Activated naive CD4-positive, alpha-beta T cell treated with anti-CD3 and anti-CD28 coated beads for 36 hours (primary cell): ENCODE measurements around the gene MAGI2. TPM values are rescaled to one million over a fixed set of nuclear protein-coding genes. Genes with fewer than 3 reads are reported as not detected.
A peak's percentile ranks its signal among the peaks of the same experiment; 100 is the strongest.

ENCODE experiments used
- CTCF ChIA-PET: fragments of 350-600 bp; sonication (Branson Sonifier 250); formaldehyde crosslinking; loops from one replicate; lab custom pipeline; 2021; ENCODE audit warnings: antibody characterized with exemption; lab: Charles Lee
- DNase-seq: peaks from one replicate; pipeline ENCODE4 v3.0.0-alpha.2; 2020
- H3K27ac Mint-ChIP-seq: one replicate; pipeline ENCODE4 v1.8.0; 2021; ENCODE audit warnings: mild to moderate bottlenecking, mixed read lengths
- H3K27me3 Mint-ChIP-seq: one replicate; pipeline ENCODE4 v1.8.0; 2021; ENCODE audit warnings: low read depth, mixed read lengths
- H3K36me3 Mint-ChIP-seq: one replicate; pipeline ENCODE4 v1.8.0; 2021; ENCODE audit warnings: low read depth, mixed read lengths
- H3K4me1 Mint-ChIP-seq: one replicate; pipeline ENCODE4 v1.8.0; 2021; ENCODE audit warnings: low read depth, mixed read lengths
- H3K4me3 Mint-ChIP-seq: one replicate; pipeline ENCODE4 v1.8.0; 2021; ENCODE audit warnings: mild to moderate bottlenecking, moderate library complexity, mixed read lengths
- H3K9me3 Mint-ChIP-seq: one replicate; pipeline ENCODE4 v1.8.0; 2021; ENCODE audit warnings: mixed read lengths
- intact Hi-C: fragments of 100-400 bp; cut with micrococcal nuclease; formaldehyde crosslinking; loops from one replicate; pipeline ENCODE4 v1.15.1; 2023
- total RNA-seq, 2 experiments: library from RNA; stranded (reverse); gene quantifications; one replicate each; pipeline ENCODE4 v1.2.3, GENCODE V29; 2021

MAGI2 gene
- under 1 TPM; 0.07 to 0.19 TPM for total RNA-seq

DNA sequence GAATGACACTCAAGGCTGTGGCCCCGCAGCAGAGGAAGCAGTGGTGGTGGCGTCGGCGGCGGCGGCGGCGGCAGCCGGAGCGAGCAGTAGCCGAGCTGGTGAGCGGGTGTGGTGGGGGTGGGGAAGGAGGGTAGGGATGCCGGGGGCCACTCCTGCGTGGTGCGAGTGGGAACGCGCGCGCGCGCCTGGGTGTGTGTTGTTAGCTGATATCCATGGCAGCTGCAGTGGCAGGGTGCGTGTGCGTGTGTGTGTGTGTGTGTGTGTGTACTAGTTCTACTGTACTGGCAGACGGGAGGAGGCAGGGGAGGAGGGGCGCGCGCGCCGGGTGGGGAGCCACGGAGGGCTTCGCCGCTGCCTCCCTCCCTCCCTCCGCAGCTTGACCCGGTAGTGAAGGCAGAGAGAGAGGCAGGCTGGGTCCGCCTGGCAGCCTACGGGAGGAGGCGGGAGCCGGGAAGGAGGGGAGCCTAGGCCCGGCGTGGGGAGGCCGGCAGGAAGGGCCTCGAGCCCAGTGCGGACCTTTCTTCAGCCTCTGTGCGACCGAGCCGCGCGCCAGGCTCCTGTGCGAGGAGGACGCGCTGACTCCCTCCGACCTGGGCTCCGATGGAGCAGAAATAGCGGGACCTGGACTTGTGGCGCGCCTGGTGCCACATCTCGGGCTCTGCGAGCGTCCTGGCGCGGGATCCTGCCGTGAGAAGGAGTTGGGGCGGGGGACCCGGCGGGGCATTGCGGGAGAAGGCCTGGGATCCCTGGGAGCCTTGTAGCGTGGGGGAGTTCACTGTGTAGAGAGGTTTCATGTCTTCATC, at the start of gene MAGI2:
TSS of gene MAGI2 (minus strand) at position 110 of the 803 bp plus-strand sequence. CDS start 347 bp downstream, outside the sequence.
- CTCF ChIA-PET, result no interaction called here
- H3K36me3 Mint-ChIP-seq, result peaks cover 2% of the 10 kb centered on the region
- H3K4me1 Mint-ChIP-seq, result peaks cover 14% of the 10 kb centered on the region
- H3K9me3 Mint-ChIP-seq, result no peaks in the 10 kb centered on the region
- peaks cover 47% of the 10 kb centered on the region for H3K27me3 Mint-ChIP-seq
- intact Hi-C loops, result no loop called here
- peak within 1 kb of the TSS; percentile 68 for H3K4me3 Mint-ChIP-seq
- DNase-seq, result peak; percentile 27
- peak within 1 kb of the TSS; percentile 61 for H3K27ac Mint-ChIP-seq

DNA sequence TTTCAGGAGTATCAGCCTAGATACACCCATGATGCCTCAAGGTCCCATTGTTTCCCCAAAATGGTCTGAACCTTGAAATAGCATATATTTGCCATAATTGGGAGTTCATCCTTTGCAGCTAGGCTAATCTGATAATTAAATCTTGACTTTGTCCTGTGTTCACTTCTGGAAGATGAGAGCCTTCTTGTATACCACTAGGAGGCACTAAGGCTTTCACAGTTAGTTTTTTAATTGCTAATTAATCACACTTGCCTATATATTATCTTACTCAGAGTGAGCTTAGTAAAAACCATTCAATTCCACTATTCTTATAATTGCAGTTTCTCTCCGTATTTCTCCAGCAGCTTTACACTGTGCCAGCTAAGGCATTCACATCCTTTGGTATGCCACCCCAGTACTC, 48.7 kb upstream of the MAGI2 start:
- CTCF ChIA-PET, result interaction anchor here (0.6 kb wide), 1 partner anchor 20 kb away, joined by 3 read pairs; no protein-coding TSS in a partner anchor
- no peaks in the 10 kb centered on the region for H3K4me1 Mint-ChIP-seq

GRCh38 chr7:79500759-79501158, 47.3 kb upstream of the MAGI2 start:
- Mint-ChIP-seq H3K36me3 (no peaks in the 10 kb centered on the region), H3K4me1 (no peaks in the 10 kb centered on the region), H3K4me3 (no peak overlapping the region), H3K27me3 (peaks cover 5% of the 10 kb centered on the region), H3K27ac (no peak overlapping the region), H3K9me3 (no peaks in the 10 kb centered on the region)
- no peak for DNase-seq
- CTCF ChIA-PET, result no interaction called here
- intact Hi-C loops, result no loop called here

More for the DNA sequence above, 48.7 kb upstream of the MAGI2 start:
- Mint-ChIP-seq H3K27me3 (no peaks in the 10 kb centered on the region), H3K9me3 (no peaks in the 10 kb centered on the region), H3K36me3 (no peaks in the 10 kb centered on the region), H3K4me3 (no peak overlapping the region), H3K27ac (no peak overlapping the region)
- intact Hi-C loops, result loop anchor here (1.0 kb wide), 1 partner anchor 517 kb away; no protein-coding TSS in a partner anchor
- no peak for DNase-seq

DNA sequence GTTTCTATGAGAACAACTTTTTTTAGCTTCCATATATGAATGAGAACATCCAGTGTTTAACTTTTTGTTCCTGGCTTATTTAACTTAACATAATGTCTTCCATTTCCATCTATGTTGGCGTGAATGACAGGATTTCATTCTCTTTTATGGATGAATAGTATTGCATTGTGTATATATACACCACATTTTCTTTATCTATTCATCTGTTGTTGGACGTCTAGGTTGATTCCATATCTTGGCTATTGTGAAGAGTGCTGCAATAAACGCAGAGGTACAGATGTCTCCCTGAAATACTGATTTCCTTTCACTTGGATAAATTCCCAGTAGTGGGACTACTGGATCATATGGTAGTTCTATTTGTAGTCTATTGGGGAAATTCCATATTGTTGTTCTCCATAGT, 44.3 kb upstream of the MAGI2 start:
- no peaks in the 10 kb centered on the region for H3K4me1 Mint-ChIP-seq
- CTCF ChIA-PET, result no interaction called here
- intact Hi-C loops, result no loop called here
- no peak for DNase-seq
- H3K9me3 Mint-ChIP-seq, result no peaks in the 10 kb centered on the region
- no peak overlapping the region for H3K4me3 Mint-ChIP-seq
- peaks cover 6% of the 10 kb centered on the region for H3K27me3 Mint-ChIP-seq
- H3K27ac Mint-ChIP-seq, result no peak overlapping the region
- no peaks in the 10 kb centered on the region for H3K36me3 Mint-ChIP-seq

DNA sequence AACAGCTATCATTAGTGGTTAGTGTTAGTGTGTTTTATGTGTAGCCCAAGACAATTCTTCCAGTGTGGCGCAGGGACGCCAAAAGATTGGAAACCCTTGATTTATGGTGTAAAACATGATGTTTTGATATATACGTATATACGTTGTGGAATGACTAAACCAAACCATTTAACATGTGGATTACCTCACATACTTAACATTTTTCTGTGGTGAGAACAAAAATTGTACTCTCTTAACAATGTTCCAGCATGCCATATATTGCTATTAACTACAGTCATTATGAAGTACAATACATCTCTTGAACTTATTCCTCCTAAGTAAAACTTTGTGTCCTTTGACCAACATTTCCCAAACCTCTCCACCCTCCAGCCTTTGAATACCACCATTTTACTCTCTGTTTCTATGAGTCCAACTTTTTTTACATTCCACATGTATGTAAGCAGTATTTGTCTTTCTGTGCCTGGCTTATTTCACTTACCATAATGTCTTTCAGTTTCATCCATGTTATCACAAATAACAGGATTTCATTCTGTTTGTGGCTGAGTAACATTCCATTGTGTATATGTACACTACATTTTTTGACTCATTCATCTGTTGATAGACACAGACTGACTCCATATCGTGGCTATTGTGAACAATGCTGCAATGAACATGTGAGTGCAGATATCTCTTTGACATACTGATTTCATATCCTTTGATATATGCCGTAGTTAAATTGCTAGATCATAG, 42.2 kb upstream of the MAGI2 start:
- Mint-ChIP-seq H3K4me1 (no peaks in the 10 kb centered on the region), H3K36me3 (no peaks in the 10 kb centered on the region), H3K27ac (no peak overlapping the region), H3K9me3 (no peaks in the 10 kb centered on the region), H3K4me3 (no peak overlapping the region), H3K27me3 (peaks cover 6% of the 10 kb centered on the region)
- DNase-seq, result no peak
- CTCF ChIA-PET, result no interaction called here
- intact Hi-C loops, result no loop called here

DNA sequence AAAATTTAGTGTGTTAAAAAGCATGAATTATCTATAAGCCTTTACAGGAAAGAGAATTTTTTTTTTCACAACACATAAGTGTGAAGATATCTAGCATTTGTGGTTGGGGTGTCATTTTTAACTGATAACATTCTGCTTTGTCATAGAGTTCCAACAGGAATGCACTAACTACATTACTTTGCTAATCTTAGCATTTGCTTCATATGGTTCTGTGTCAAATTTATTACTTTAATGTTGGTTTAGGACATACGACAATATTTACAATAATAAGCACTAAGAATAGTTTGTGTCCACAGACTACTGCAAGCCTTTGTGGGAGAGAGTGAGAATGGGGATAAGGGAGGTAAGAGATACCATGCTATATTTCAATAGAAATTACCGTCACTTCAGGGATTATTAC, 40.6 kb upstream of the MAGI2 start:
- Mint-ChIP-seq H3K4me1 (no peaks in the 10 kb centered on the region), H3K36me3 (no peaks in the 10 kb centered on the region), H3K27me3 (peaks cover 6% of the 10 kb centered on the region), H3K27ac (no peak overlapping the region), H3K9me3 (no peaks in the 10 kb centered on the region), H3K4me3 (no peak overlapping the region)
- CTCF ChIA-PET, result no interaction called here
- intact Hi-C loops, result no loop called here
- no peak for DNase-seq

GRCh38 chr7:79489371-79489770, 35.9 kb upstream of the MAGI2 start:
- peaks cover 3% of the 10 kb centered on the region for H3K27me3 Mint-ChIP-seq
- CTCF ChIA-PET, result no interaction called here
- no peak overlapping the region for H3K27ac Mint-ChIP-seq
- no peak for DNase-seq
- no peaks in the 10 kb centered on the region for H3K4me1 Mint-ChIP-seq
- no peaks in the 10 kb centered on the region for H3K36me3 Mint-ChIP-seq
- intact Hi-C loops, result no loop called here
- no peaks in the 10 kb centered on the region for H3K9me3 Mint-ChIP-seq
- no peak overlapping the region for H3K4me3 Mint-ChIP-seq

DNA sequence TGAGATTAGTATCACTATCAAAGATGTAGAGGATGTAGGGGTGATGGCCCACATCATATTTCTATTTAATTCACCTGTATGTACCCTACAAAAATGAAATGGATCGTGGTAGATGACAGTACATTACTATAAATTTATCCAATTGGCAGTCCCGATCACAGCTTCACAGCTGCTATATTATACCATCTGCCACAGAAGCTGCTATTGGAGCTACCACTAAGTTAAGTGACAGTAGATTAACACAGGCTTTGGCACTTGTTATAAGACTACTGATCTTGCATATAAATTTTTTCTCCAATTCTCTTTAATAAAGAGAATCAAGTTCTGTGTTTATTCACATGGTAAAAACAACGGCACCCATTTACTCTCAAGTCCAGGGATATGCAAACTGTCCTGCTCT, 24.9 kb upstream of the MAGI2 start:
- no peak overlapping the region for H3K27ac Mint-ChIP-seq
- CTCF ChIA-PET, result no interaction called here
- no peak for DNase-seq
- intact Hi-C loops, result no loop called here
- no peak overlapping the region for H3K4me3 Mint-ChIP-seq
- no peaks in the 10 kb centered on the region for H3K4me1 Mint-ChIP-seq
- H3K27me3 Mint-ChIP-seq, result no peaks in the 10 kb centered on the region
- H3K36me3 Mint-ChIP-seq, result no peaks in the 10 kb centered on the region
- no peaks in the 10 kb centered on the region for H3K9me3 Mint-ChIP-seq

- no peaks in the 10 kb centered on the region for H3K9me3 Mint-ChIP-seq
These were observed 22.0 kb upstream of the MAGI2 start for GRCh38 chr7:79475455-79475854.

GRCh38 chr7:79471699-79472098, 18.2 kb upstream of the MAGI2 start:
- Mint-ChIP-seq H3K4me3 (no peak overlapping the region), H3K27me3 (no peaks in the 10 kb centered on the region), H3K9me3 (no peaks in the 10 kb centered on the region), H3K4me1 (no peaks in the 10 kb centered on the region), H3K27ac (no peak overlapping the region), H3K36me3 (no peaks in the 10 kb centered on the region)
- no peak for DNase-seq
- intact Hi-C loops, result no loop called here
- CTCF ChIA-PET, result interaction anchor here (0.6 kb wide), 1 partner anchor 1295 kb away, joined by 3 read pairs; no protein-coding TSS in a partner anchor

More at GRCh38 chr7:79475455-79475854, 22.0 kb upstream of the MAGI2 start:
- no peaks in the 10 kb centered on the region for H3K4me1 Mint-ChIP-seq
- no peak for DNase-seq
- no peaks in the 10 kb centered on the region for H3K36me3 Mint-ChIP-seq
- CTCF ChIA-PET, result interaction anchor here (0.6 kb wide), 1 partner anchor 8 kb away, joined by 3 read pairs; no protein-coding TSS in a partner anchor
- H3K27me3 Mint-ChIP-seq, result no peaks in the 10 kb centered on the region
- intact Hi-C loops, result no loop called here
- H3K27ac Mint-ChIP-seq, result no peak overlapping the region
- no peak overlapping the region for H3K4me3 Mint-ChIP-seq

GRCh38 chr7:79471283-79471682, 17.8 kb upstream of the MAGI2 start:
- H3K9me3 Mint-ChIP-seq, result no peaks in the 10 kb centered on the region
- CTCF ChIA-PET, result interaction anchor here (0.6 kb wide), 1 partner anchor 1294 kb away, joined by 3 read pairs; no protein-coding TSS in a partner anchor
- no peaks in the 10 kb centered on the region for H3K4me1 Mint-ChIP-seq
- H3K4me3 Mint-ChIP-seq, result no peak overlapping the region
- intact Hi-C loops, result no loop called here
- H3K27me3 Mint-ChIP-seq, result no peaks in the 10 kb centered on the region
- no peak for DNase-seq
- no peak overlapping the region for H3K27ac Mint-ChIP-seq
- H3K36me3 Mint-ChIP-seq, result no peaks in the 10 kb centered on the region

DNA sequence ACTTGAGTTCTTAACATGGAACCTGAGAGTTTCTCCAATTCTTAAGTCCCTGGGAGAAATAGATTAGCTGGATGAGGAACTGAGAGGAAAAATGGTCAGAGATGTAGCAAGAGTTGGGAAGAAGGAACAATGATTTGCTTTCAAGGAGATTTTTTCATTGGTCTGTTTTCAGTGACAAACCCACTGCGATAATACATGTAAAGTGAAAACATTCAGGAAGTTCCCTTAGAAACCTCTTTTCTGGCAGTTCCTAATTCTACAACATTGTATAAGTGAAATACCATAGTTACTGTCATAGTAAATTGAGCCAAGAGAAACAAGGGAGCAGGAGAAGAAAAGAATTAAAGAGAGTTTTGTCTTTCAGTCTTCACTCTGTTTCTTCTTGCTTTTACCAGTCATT, 12.1 kb upstream of the MAGI2 start:
- DNase-seq, result no peak
- Mint-ChIP-seq H3K36me3 (no peaks in the 10 kb centered on the region), H3K4me3 (no peak overlapping the region), H3K9me3 (no peaks in the 10 kb centered on the region), H3K27me3 (no peaks in the 10 kb centered on the region), H3K4me1 (no peaks in the 10 kb centered on the region), H3K27ac (no peak overlapping the region)
- intact Hi-C loops, result no loop called here
- CTCF ChIA-PET, result no interaction called here
